Prostate gland (tissue), 2 donors: ENCODE data around the gene ZNF341. TPM values are rescaled to one million over a fixed set of nuclear protein-coding genes. Genes with fewer than 3 reads are reported as not detected.
A peak's percentile ranks its signal among the peaks of the same experiment; 100 is the strongest.

Experiments
- DNase-seq: peaks from one replicate; pipeline ENCODE4 v3.0.0-alpha.2; 2019; ENCODE audit warnings: low spot score
- H3K27ac ChIP-seq, 2 donors: fragments of 200-600 bp; sonication (generic); 2 replicates each; pipeline ENCODE4 v1.5.1; 2017 to 2019
- H3K27me3 ChIP-seq: fragments of 200-600 bp; sonication (generic); replicated peaks from 2 replicates; pipeline ENCODE4 v1.5.1; 2019; ENCODE audit not compliant: insufficient read depth
- H3K36me3 ChIP-seq, 2 donors: fragments of 200-600 bp; sonication (generic); 1 replicate in 1 of 2; 2 replicates in 1 of 2; pipeline versions ENCODE4 v1.5.1 to v1.8.1; 2017 to 2019
- H3K4me1 ChIP-seq: fragments of 200-600 bp; sonication (generic); replicated peaks from 2 replicates; pipeline ENCODE4 v1.5.1; 2019
- H3K4me3 ChIP-seq, 2 donors: fragments of 200-600 bp; sonication (generic); 2 replicates each; pipeline ENCODE4 v1.5.1; 2017 to 2019
- H3K9me3 ChIP-seq: fragments of 200-600 bp; sonication (generic); 2 replicates; pipeline ENCODE4 v1.5.1; 2017
- POLR2A ChIP-seq: fragments of 450-650 bp; IDR thresholded peaks from one replicate; pipeline ENCODE4 v1.6.1; 2016; ENCODE audit warnings: antibody characterized with exemption, mild to moderate bottlenecking
- POLR2AphosphoS5 ChIP-seq: sonication (generic); formaldehyde crosslinking; IDR thresholded peaks from one replicate; pipeline ENCODE4 v1.6.1; 2017; ENCODE audit warnings: antibody characterized with exemption
- WGBS: methylation state at CpG from one replicate; pipeline ENCODE4 v1.1.5; 2018; 5-methylcytosine and 5-hydroxymethylcytosine counted together
- intact Hi-C: fragments of 100-400 bp; cut with DNase I; formaldehyde crosslinking; loops from one replicate; pipeline ENCODE4 v1.14.2; 2022
- total RNA-seq, 2 donors: library from RNA; depleted of rRNA; stranded (reverse); fragments of >200 nt; gene quantifications; one replicate each; pipeline ENCODE4 v1.1.0, GENCODE V29; 2016
- TF ChIP-seq, protein P1 (sequence below), 4 experiments: fragments of 200-600 bp in 2 of 4; fragments of 450-650 bp in 2 of 4; sonication (generic) in 2 of 4; IDR thresholded peaks; 1 replicate in 3 of 4; 2 replicates in 1 of 4; pipeline ENCODE4 v1.5.1; 2016 to 2019; ENCODE audit warnings: antibody characterized with exemption in 4 of 4, mild to moderate bottlenecking in 2 of 4, moderate library complexity in 2 of 4

Gene ZNF341
- 1 to 10 TPM; 2.8 to 7.0 TPM for total RNA-seq

- 7% methylated on average over 53 of the region's 57 CpGs for WGBS
- no peak for TF ChIP-seq POLR2A
- TF ChIP-seq, protein P1, sequence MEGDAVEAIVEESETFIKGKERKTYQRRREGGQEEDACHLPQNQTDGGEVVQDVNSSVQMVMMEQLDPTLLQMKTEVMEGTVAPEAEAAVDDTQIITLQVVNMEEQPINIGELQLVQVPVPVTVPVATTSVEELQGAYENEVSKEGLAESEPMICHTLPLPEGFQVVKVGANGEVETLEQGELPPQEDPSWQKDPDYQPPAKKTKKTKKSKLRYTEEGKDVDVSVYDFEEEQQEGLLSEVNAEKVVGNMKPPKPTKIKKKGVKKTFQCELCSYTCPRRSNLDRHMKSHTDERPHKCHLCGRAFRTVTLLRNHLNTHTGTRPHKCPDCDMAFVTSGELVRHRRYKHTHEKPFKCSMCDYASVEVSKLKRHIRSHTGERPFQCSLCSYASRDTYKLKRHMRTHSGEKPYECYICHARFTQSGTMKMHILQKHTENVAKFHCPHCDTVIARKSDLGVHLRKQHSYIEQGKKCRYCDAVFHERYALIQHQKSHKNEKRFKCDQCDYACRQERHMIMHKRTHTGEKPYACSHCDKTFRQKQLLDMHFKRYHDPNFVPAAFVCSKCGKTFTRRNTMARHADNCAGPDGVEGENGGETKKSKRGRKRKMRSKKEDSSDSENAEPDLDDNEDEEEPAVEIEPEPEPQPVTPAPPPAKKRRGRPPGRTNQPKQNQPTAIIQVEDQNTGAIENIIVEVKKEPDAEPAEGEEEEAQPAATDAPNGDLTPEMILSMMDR (IDR thresholded peaks at IDR 0.05) = peak; percentile 71 to 93 (median 82)
- no peak for TF ChIP-seq POLR2AphosphoS5
- intact Hi-C loops = loop anchor here (5.0 kb wide), 2 partner anchors 54 to 81 kb away; partner anchors contain the start of gene CHMP4B
- no peaks in the 10 kb centered on the region for H3K9me3 ChIP-seq
- H3K36me3 ChIP-seq = no peaks in the 10 kb centered on the region
- peak within 1 kb of the TSS; percentile 43 to 51 for H3K4me3 ChIP-seq
- H3K4me1 ChIP-seq = peaks cover 8% of the 10 kb centered on the region
- no peaks in the 10 kb centered on the region for H3K27me3 ChIP-seq
- peak within 1 kb of the TSS; percentile 93 to 94 for H3K27ac ChIP-seq
- DNase-seq = peak; percentile 82
Observed at GRCh38 chr20:33731693-33732165, at the start of gene ZNF341. ZNF341 (plus strand) TSS chr20:33731996; CDS start chr20:33732022, 26 bp downstream.

DNA sequence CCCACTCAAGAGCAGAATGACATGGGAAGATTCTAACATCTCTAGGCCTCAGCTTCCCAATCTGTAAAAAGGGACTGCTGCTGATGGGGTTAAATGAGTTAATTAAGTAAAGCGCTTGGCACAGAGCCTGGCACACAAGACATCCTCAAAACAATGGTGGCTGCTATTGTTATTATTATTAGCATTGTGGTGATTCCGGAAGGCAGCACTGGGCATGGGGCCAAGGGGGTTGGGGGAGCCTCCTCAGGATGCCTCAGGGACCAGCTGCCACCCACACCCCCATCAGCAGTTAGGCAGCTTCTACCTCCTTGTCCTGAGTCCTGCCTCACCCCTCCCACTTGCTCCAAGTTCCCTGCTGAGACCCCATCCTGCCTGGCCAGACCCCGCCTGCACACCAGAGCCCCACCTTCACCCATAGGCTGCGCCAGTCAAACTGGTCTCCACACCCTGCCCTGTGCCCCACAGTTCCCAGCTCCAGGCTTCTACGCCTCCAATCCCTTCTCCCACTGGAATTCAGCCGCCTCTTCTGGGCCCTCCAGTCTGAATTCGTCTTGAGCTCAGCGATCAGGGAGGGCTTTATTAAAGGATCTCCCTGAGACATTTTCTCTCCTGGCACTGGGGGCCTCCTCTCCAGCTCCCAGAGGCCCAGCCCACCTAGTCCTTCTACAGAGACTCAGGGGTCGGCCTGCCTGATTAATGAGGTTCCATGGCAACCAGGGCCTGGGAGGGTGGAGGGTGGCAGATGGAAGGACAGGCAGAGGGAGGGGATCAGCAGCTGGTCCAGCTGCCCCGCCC is 47.1 kb upstream of the ZNF341 start:
- H3K4me3 ChIP-seq = no peak overlapping the region
- 42% methylated on average over 10 of the region's 10 CpGs for WGBS
- intact Hi-C loops = no loop called here
- H3K9me3 ChIP-seq = no peaks in the 10 kb centered on the region
- H3K27ac ChIP-seq = no peak overlapping the region
- no peak for DNase-seq
- no peaks in the 10 kb centered on the region for H3K36me3 ChIP-seq
- TF ChIP-seq POLR2A = no peak
- TF ChIP-seq POLR2AphosphoS5 = no peak
- TF ChIP-seq, protein P1 (IDR thresholded peaks at IDR 0.05) = no peak
- H3K4me1 ChIP-seq = no peaks in the 10 kb centered on the region
- no peaks in the 10 kb centered on the region for H3K27me3 ChIP-seq

DNA sequence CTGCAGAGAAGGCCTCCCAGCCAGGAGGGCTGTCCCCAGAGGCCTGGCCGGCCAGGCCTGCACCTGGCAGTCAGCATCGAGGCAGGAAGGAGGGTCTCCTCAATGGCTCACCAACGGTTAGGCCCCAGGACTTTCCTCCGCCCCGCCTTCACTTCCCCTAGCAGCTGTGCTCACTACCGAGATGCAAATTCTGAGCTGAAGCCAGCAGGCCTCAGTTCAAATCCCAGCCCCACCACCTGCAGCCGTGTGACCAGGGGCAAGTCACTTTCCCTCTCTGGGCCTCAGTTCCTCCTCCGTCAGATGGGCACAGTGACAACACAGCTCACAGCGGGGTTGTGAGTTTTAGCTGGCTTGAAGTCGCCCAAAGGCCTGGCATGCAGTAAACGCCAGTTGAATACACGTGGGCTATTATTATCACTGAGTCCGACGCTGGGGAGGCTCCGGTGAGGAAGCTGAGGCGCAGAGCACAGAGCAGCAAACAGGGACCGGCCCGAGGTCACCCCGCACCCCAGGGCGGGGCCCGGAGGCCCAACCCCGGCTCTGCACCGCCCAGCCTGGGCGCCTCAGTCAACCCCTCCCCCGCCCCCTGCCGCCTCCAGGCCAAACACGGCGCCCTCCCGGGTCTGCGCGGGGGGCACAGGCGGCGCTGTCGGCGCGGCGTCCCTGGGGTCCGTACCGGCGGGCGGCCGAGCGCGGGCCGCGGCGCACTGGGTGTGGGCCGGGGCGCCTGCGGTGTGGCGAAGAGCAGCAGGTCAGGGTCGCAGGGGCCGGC is 46.3 kb upstream of the ZNF341 start:
- Histone ChIP-seq H3K4me1 (no peaks in the 10 kb centered on the region), H3K9me3 (no peaks in the 10 kb centered on the region), H3K27ac (no peak overlapping the region), H3K27me3 (no peaks in the 10 kb centered on the region), H3K36me3 (no peaks in the 10 kb centered on the region), H3K4me3 (peak overlapping the region; percentile 36 to 39)
- 3% methylated on average over 48 of the region's 53 CpGs for WGBS
- DNase-seq = no peak
- intact Hi-C loops = no loop called here
- TF ChIP-seq POLR2A = no peak
- TF ChIP-seq, protein P1 (IDR thresholded peaks at IDR 0.05) = no peak
- TF ChIP-seq POLR2AphosphoS5 = no peak

DNA sequence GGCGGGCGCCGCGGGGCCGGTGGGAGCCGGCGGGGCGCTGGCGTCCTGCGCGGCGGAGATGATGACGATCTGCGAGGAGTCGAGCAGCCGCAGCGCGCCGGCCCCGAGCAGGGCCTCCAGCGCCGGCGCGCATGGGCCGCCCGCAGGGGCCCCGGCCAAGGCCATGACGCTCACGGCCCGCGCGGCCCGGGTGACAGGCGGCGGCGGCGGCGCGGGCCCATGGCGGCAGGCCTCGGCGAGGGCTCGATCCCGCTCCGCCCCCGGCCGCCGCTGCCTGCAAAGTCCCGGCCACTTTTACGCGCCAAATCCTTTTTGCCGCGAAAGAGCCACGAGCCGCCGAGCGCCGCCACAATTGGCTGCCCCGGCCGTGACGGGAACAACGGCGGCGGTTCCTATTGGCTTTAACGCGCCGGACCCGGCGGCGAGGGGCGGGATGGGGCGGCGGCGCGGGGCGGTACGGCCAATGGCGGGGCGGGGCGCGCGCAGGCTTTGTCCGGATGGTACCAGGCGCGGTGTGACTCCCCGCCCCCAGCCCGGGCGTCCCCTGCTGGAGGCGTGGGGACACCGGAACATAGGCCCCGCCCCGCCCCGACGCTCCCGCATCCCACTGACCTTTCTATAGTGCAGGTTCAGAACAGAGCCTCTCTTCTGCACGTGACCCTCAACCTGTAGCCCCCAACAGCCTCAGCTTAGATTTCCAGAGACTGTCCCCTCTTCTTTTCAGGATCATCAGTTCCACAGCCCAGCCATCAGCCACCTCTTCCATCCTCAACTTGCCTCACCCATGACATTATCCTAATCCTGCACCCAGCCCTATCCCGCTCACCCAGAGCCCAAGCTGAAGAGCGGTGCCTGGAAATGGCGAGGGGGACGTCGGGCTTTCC is 45.5 kb upstream of the ZNF341 start, which contains the start of gene E2F1:
Gene E2F1 (minus strand): TSS at position 286 of the 884 bp plus-strand sequence. CDS start 121 bp downstream, at position 165.
- Histone ChIP-seq H3K9me3 (no peaks in the 10 kb centered on the region), H3K36me3 (no peaks in the 10 kb centered on the region), H3K27me3 (no peaks in the 10 kb centered on the region), H3K27ac (no peak within 1 kb of the TSS), H3K4me1 (no peaks in the 10 kb centered on the region), H3K4me3 (peak within 1 kb of the TSS; percentile 36 to 39)
- peak; percentile 95 for DNase-seq
- intact Hi-C loops = no loop called here
- WGBS = 4% methylated on average over 44 of the region's 101 CpGs
- no peak for TF ChIP-seq POLR2A
- peak; percentile 82 for TF ChIP-seq POLR2AphosphoS5
- TF ChIP-seq, protein P1 (IDR thresholded peaks at IDR 0.05) = peak; percentile 21 to 86 (median 59)
